ENCODE data around the gene SEL1L3. TPM values are rescaled to one million over a fixed set of nuclear protein-coding genes. Genes with fewer than 3 reads are reported as not detected.

Gene SEL1L3
- total and polyA plus RNA-seq, 2 donors (not counting 3 experiments of a cell fraction or from before 2014, with no cell fraction given), result 53.4 to 122 TPM

- dilution Hi-C loops (cut with MboI; ENCODE audit: extremely low pct_ligation_motif_present, low sequenced_read_pairs), result no loop called here
- no peaks in the 10 kb centered on the region for H3K9me1 ChIP-seq (replicated peaks; ENCODE audit: control insufficient read depth, extremely low read depth, insufficient read depth, low read length)
- no peak for FAIRE-seq
Measured at GRCh38 chr4:25723409-25723808, 139.4 kb downstream of the SEL1L3 start.

GRCh38 chr4:25722964-25723363 is 139.8 kb downstream of the SEL1L3 start:
- Histone ChIP-seq H3K9me1 (replicated peaks; ENCODE audit: control insufficient read depth, extremely low read depth, insufficient read depth, low read length) (no peaks in the 10 kb centered on the region), H4K20me1 (replicated peaks; ENCODE audit: control insufficient read depth, extremely low read depth, insufficient read depth, low read length) (no peaks in the 10 kb centered on the region), H3K9ac (replicated peaks; ENCODE audit: extremely low read depth, insufficient read depth, low read length) (no peak overlapping the region), H2AFZ (ENCODE audit: low read depth, low read length) (no peak overlapping the region), H3K4me2 (ENCODE audit: insufficient read depth, low read length) (no peak overlapping the region), H3K27me3 (ENCODE audit: control insufficient read depth in 2 of 2, insufficient read depth in 2 of 2, low read length in 2 of 2) (peaks cover 0 to 2% of the 10 kb centered on the region in 2 experiments), H3K27ac (ENCODE audit: insufficient read depth, low read depth, low read length) (no peak overlapping the region), H3K36me3 (ENCODE audit: control insufficient read depth in 2 of 2, extremely low read depth in 1 of 2, insufficient read depth in 2 of 2, low read length in 2 of 2) (no peaks in the 10 kb centered on the region), H3K4me3 (replicated peaks in 1 of 3; ENCODE audit: insufficient read depth in 1 of 3, low read depth in 1 of 3, low read length in 3 of 3) (no peak overlapping the region), H3K79me2 (ENCODE audit: control insufficient read depth, insufficient read depth, low read length) (no peaks in the 10 kb centered on the region), H3K9me3 (replicated peaks; ENCODE audit: control insufficient read depth, insufficient read depth, low read length) (no peaks in the 10 kb centered on the region), H3K4me1 (ENCODE audit: control insufficient read depth, extremely low read depth, insufficient read depth, low read length) (no peaks in the 10 kb centered on the region)
- TF ChIP-seq POLR2A (IDR thresholded peaks at IDR 0.05; ENCODE audit: low read depth, low read length), result no peak
- no peak for TF ChIP-seq GATA2 (IDR thresholded peaks at IDR 0.05; ENCODE audit: insufficient read depth, insufficient read length, low read depth, low read length)
- no peak for TF ChIP-seq CTCF (IDR thresholded peaks at IDR 0.05; ENCODE audit: extremely low read depth in 1 of 2, insufficient read depth in 1 of 2, low read depth in 1 of 2, low read length in 2 of 2)
- TF ChIP-seq MYC (IDR thresholded peaks at IDR 0.05; ENCODE audit: low read depth, low read length), result no peak
- no peak for TF ChIP-seq EZH2 (IDR thresholded peaks at IDR 0.05; ENCODE audit: borderline replicate concordance, low read depth, low read length, severe bottlenecking)
- no peak for TF ChIP-seq FOS (IDR thresholded peaks at IDR 0.05; ENCODE audit: borderline replicate concordance, insufficient read depth, low read length)
- no peak for TF ChIP-seq MAX (IDR thresholded peaks at IDR 0.05; ENCODE audit: insufficient read depth, insufficient read length)
- TF ChIP-seq POLR2AphosphoS5 (IDR thresholded peaks at IDR 0.05; ENCODE audit: insufficient read depth, low read depth, low read length), result no peak
- no peak for TF ChIP-seq JUN (IDR thresholded peaks at IDR 0.05; ENCODE audit: borderline replicate concordance, insufficient read depth, insufficient read length, low read depth)
- intact Hi-C loops (cut with micrococcal nuclease) (no loop called here), dilution Hi-C loops (cut with MboI; ENCODE audit: extremely low pct_ligation_motif_present, low sequenced_read_pairs) (no loop called here)
- DNase-seq (ENCODE audit: low read depth, low spot score) (no peak), FAIRE-seq (no peak)
- BruUV-seq (replicated peaks), result no TSS peak
- ChIA-PET CTCF (interaction anchor here (0.7 to 0.9 kb wide), 2 partner anchors 39 to 274 kb away, joined by 3 read pairs; no protein-coding TSS in a partner anchor), POLR2A (no interaction called here)

More at GRCh38 chr4:25723409-25723808, 139.4 kb downstream of the SEL1L3 start:
- no peak overlapping the region for H2AFZ ChIP-seq (ENCODE audit: low read depth, low read length)
- H3K9ac ChIP-seq (replicated peaks; ENCODE audit: extremely low read depth, insufficient read depth, low read length), result no peak overlapping the region
- H3K27me3 ChIP-seq (ENCODE audit: control insufficient read depth in 2 of 2, insufficient read depth in 2 of 2, low read length in 2 of 2), result peaks cover 0 to 2% of the 10 kb centered on the region in 2 experiments
- H3K9me3 ChIP-seq (replicated peaks; ENCODE audit: control insufficient read depth, insufficient read depth, low read length), result no peaks in the 10 kb centered on the region
- H3K27ac ChIP-seq (ENCODE audit: insufficient read depth, low read depth, low read length), result no peak overlapping the region
- no peaks in the 10 kb centered on the region for H4K20me1 ChIP-seq (replicated peaks; ENCODE audit: control insufficient read depth, extremely low read depth, insufficient read depth, low read length)
- H3K36me3 ChIP-seq (ENCODE audit: control insufficient read depth in 2 of 2, extremely low read depth in 1 of 2, insufficient read depth in 2 of 2, low read length in 2 of 2), result no peaks in the 10 kb centered on the region
- intact Hi-C loops (cut with micrococcal nuclease), result no loop called here
- TF ChIP-seq JUN (IDR thresholded peaks at IDR 0.05; ENCODE audit: borderline replicate concordance, insufficient read depth, insufficient read length, low read depth) (no peak), POLR2AphosphoS5 (IDR thresholded peaks at IDR 0.05; ENCODE audit: insufficient read depth, low read depth, low read length) (no peak), FOS (IDR thresholded peaks at IDR 0.05; ENCODE audit: borderline replicate concordance, insufficient read depth, low read length) (no peak)
- H3K4me3 ChIP-seq (replicated peaks in 1 of 3; ENCODE audit: insufficient read depth in 1 of 3, low read depth in 1 of 3, low read length in 3 of 3), result no peak overlapping the region
- H3K79me2 ChIP-seq (ENCODE audit: control insufficient read depth, insufficient read depth, low read length), result no peaks in the 10 kb centered on the region
- DNase-seq (ENCODE audit: low read depth, low spot score), result no peak
- no peak overlapping the region for H3K4me2 ChIP-seq (ENCODE audit: insufficient read depth, low read length)
- POLR2A ChIA-PET, result no interaction called here
- no TSS peak for BruUV-seq (replicated peaks)
- no peaks in the 10 kb centered on the region for H3K4me1 ChIP-seq (ENCODE audit: control insufficient read depth, extremely low read depth, insufficient read depth, low read length)
- CTCF ChIA-PET, result interaction anchor here (0.9 kb wide), 1 partner anchor 275 kb away, joined by 3 read pairs; no protein-coding TSS in a partner anchor

Data from endothelial cell of umbilical vein (primary cell).